ENCODE data around the gene SEPTIN6.

Gene SEPTIN6

GRCh38 chrX:119693040-119693995 is at the start of gene SEPTIN6:
Gene SEPTIN6, minus strand, starts transcription at chrX:119693168. Its CDS starts 63 bp downstream, at chrX:119693105.
- peak; percentile 91 for DNase-seq

GRCh38 chrX:119738742-119739141 is 45.8 kb upstream of the SEPTIN6 start:
- no peak for DNase-seq

- no peak for DNase-seq
Measured at GRCh38 chrX:119736206-119736764, 43.3 kb upstream of the SEPTIN6 start.

- DNase-seq, result no peak
Measured at GRCh38 chrX:119735467-119735866, 42.5 kb upstream of the SEPTIN6 start.

GRCh38 chrX:119734897-119735339 is 42.0 kb upstream of the SEPTIN6 start:
- DNase-seq, result no peak

DNA sequence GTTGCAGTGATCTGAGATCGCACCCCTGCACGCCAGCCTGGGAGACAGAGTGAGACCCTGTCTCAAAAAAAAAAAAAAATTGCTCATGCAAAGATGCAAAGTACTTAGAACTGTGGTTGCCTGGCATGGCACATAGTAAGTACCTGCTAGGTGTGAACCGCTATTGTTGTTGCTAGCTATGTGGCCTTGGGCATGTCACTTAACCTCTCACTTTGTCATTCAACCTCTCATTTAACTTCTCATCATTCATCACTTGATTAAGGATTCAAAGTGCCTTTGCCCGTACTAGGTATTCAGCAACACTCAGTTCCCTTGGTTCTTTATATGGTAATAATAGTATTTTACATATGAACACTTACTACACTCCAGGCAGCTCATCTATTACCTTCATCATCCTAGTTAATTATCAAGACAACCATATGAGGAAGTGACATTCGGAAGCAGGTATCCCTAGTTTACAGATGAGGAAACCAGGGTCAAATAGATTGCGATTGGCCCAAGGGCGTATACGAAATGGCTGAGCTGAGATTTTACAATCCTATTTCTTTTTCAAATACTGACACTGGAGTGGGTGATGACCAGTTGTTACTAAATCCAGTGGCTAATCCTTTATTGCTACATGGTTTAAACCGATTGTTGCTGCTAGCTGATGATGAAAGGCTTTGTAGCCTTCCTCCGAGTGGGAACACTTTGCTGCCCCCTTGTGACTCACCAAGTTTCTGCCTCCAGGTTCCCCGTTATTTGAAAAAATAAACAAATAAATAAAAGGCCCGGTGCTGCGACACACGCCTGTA is 36.6 kb upstream of the SEPTIN6 start:
- DNase-seq, result peak; percentile 80

- DNase-seq, result no peak
Measured at GRCh38 chrX:119728487-119728886, 35.5 kb upstream of the SEPTIN6 start.

DNA sequence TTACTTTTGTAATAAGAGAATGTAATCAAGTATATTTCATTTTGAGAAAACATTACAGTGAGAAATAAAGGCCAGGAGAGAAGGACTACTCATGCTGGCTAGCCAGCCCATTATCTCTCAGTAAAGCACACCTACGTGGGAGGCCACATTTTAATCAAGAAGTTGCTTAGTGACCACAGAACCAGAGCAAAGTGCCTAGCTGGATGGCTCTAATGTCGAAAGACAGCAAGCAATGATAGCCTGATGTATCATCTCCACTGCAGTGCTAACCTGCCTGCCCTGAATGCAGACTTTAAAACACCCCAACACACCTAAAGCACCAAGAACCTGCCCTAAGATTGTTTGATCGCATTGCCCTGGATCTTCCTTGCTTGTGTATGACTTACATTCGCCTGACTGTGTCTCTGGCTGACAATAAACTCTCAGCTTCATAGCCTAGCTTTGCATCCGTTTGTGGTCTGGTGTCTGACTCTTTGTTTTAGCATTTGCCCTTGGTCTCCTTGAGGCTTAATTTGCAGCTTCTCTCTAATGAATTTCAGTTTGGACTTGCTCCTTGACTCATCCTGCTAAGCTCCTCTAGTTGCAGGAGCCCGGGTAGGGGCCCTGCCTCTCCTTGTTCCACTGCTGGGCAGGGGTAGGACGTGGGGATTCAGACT is 34.1 kb upstream of the SEPTIN6 start:
- DNase-seq, result peak; percentile 34

DNA sequence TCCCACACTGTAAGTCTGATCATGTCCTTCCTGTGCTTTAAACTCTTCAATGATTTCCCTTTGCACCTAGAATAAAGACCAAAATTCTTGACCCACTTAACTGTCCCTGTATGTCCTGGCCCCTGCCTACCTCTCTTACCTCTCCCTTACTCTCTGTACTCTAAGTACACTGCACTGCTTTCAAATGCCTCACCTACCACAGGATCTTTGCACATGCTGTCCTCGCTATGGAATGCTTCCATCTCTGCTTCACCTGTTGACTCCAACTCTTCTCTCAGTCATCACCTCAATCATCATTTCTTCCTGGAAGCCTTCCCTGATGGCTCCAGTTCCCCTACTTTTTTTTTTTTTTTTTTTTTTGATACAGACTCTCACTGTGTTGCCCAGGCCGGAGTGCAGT is 29.0 kb upstream of the SEPTIN6 start:
- DNase-seq, result no peak

DNA sequence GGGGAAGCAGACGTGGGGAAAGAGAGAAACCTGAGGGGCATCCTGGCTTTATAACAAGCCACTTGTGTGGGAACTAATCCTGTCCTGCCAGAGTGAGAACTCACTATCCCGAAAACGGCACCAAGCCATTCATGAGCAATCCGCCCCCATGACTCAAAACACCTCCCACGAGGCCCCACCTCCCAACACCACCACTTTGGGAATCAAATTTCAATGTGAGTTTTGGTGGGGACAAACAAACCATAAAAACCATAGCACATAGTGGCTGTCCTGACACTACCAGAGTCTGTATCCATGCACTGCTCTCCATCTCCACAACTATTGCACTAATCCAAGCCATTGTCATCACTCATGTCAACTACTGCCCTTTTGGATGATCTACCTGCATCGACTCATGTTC is 28.5 kb upstream of the SEPTIN6 start:
- no peak for DNase-seq

GRCh38 chrX:119709630-119710029 is 16.7 kb upstream of the SEPTIN6 start:
- no peak for DNase-seq

- no peak for DNase-seq
Measured at GRCh38 chrX:119708936-119709335, 16.0 kb upstream of the SEPTIN6 start.

DNA sequence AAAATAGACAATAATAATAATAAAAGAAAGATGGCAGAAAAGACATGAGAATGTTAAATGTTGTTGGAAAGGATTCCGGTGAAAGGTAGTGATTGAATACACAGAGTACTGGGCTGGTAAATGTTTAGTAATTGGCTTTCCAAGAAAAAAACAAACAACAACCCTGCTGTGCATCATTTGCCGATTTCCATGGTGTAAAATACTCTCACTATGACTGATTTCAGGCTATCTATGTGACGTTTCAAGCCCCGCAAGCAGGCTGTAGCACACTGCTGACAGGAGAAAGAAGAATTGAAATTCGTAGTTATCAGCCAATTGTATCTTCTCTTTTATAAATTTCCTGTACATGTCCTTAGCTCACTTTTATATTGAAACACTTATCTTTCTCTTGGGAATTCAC is 13.6 kb upstream of the SEPTIN6 start:
- DNase-seq, result no peak

GRCh38 chrX:119698845-119699244 is 5.9 kb upstream of the SEPTIN6 start:
- peak; percentile 55 for DNase-seq

DNA sequence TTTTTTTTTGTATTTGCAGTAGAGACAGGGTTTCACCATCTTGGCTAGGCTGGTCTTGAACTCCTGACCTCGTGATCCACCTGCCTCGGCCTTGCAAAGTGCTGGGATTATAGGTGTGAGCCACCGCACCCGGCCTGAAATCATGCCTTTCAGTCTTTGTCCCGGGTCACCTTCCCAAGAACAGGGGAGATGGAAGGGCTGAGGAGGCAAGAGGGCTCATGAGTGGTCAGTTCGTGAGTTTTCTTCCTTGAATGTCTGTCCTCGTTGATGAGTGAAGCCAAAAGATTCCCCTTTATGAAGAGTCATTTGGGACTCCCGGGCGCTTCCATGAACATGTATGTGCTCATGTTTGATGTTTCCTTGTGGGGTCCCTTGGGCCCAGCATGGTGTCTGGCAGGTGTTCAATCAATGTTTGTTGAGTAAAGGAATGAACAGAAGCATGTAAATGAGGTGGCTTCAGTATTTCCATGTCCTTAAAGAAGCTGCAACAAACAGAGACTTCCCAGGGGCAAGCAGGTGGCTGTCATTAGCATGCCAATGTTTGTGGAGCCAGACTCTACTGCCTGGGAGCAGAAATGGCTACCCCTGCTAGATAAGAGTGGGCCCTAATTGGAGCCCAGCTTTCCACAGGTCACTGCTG is 3.4 kb upstream of the SEPTIN6 start:
- DNase-seq, result no peak

- no peak for DNase-seq
Measured at GRCh38 chrX:119695535-119696050, 2.6 kb upstream of the SEPTIN6 start.

DNA sequence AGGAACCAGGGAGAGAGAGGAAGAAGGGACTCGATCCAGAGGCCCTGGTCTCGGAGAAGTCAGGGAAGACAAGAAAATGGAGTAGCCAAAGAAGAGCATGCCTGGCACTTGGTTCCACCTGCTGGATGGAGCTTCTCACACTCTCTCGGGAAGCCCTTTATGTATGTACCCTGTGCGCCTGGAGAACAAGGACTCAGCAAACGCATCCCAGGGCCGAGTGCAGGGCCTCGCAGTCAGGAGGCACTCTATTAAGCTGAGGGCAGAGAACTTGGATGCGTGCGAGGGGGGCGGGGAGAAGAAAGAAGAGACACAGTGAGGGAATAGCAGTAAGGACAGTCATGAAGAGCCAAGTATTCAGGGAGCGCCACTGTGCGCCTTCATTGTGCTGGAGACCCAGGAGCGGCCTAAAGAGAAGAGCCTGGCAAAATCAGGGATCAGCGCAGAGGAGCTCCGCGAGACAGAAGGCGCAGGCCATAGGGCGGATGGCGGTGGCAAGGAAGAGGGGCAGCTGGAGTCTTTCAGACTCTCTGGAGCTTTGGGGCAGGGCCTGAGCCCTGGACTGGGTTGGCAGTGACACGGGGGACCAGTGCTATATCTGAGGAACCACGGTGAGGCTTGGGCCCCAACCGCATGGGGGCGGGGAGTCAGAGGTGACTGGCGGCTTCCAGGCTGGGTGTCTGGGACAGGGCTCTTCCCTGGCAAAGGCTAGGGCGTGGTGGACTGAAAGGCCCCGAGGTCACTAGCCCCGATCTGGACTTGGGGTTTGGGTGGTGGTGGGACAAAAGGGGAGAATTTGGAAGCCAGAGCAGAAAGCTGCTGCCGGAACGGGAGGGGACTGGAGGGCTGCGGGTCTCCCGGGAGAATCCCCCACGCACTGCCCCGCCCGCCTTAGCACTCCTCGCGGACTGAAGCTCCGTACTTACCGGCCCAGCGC is 1.9 kb upstream of the SEPTIN6 start:
- peak; percentile 19 for DNase-seq

DNA sequence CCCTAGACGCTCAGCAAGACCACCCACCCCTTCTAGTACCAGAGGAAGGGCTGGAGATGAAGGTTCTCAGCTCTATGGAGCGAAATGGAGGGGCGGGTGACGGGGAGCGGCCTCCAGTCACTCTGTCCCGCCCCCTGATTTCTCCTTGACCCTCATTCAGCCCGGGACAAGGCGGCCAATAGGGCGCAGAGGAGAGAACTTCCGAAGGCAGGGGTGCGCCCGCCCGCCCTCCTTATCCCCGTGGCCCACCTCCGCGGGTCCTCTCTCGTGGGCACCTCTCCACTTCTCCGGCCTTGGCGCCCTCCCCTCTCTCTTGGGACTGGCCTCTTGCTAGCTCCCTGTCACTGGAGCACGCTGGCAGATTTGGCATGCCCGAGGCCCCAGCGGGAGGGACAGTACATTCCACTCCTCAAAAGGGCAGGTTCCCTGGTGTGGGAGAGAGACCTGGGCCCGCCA is 1.1 kb upstream of the SEPTIN6 start:
- no peak for DNase-seq

DNA sequence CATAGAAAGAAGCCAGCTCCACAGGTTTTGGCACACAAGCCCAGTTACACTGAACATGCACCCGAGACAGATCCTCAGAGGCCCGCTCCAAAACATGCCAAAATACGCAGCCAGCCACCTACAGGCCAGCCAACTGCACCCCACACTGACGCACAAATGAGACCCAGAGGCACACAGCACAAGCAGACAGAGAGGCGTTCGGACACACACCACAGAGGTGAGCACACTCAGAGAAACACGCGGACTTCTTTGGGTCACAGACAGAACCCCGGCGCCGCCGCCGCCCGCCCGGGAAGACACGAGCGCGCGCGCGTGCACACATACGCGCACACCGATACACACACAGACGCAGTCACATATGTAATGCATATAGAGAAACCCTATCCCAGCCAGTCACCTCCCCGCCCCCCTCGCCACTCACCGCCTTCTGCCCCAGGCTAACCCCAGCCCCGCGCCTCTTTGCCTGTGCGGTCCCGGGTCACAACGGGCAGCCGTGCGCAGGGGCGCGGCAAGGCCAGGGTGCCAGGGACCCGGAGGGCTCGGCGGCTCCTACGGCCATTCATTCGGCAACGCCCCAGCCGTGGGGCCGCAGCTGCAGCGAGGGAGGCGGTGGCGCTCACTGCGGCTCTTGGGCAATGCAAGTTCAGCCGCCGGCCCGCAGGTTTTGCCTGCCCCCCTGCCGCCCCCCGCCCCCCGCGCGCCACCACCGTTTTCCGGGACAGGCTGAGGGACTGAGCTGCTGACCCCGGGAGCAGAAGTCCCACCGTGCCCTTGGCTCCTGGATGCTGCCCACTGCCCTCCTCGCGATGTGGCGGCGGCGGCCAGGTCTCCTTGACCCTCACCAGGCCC is 553 bp downstream of the SEPTIN6 start:
- peak; percentile 79 for DNase-seq
